ENCODE data around the gene NFXL1. TPM values are rescaled to one million over a fixed set of nuclear protein-coding genes. Genes with fewer than 3 reads are reported as not detected.

NFXL1 gene
- total RNA-seq, 1 donor from 2014 or later, result 11.7 TPM

DNA sequence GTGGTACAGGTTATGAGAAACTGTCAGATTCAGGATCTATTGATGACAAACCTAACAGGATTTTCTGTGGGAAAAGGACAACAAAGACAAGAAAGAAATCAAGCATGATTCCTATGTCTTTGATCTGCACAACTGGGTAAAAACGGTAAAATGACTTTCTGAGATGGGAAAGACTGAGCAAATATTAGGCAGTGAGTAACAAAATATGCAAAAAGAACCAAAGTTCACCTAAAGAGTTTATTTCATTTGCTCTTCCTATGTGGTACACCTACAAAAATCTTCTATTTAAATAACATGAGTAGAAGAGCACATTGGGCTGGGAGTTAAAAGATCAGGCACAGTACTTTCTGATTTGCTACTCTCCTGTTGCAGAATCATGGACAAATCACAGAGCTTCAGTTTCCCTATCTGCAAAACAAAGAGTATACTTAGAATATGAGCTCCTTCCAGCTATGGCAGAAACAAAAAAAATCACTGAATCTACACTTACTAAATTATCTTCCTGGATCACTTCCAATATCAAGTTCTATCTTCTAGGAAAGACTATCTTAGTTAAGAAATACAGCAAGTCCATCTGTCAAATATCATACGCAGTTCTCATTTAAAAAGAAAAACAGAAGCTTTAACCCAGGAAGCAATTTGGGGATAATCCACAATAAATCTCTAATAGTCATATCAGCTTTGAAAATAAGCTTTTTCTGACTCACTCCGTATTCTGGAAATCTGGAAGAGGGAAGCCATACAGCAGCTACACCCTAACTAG lies 37.4 kb downstream of the NFXL1 start:
- H3K36me3 ChIP-seq (ENCODE audit: control insufficient read depth, insufficient read depth, low read length), result peaks cover 1% of the 10 kb centered on the region
- no peak for DNase-seq (ENCODE audit: low read depth)
- no peak overlapping the region for H3K4me3 ChIP-seq (ENCODE audit: low read depth, low read length)
- no peak for TF ChIP-seq CTCF (IDR thresholded peaks at IDR 0.05; ENCODE audit: insufficient read depth, low read length, poor library complexity, severe bottlenecking)
- H3K27me3 ChIP-seq (ENCODE audit: control insufficient read depth, insufficient read depth, low read length), result no peaks in the 10 kb centered on the region

DNA sequence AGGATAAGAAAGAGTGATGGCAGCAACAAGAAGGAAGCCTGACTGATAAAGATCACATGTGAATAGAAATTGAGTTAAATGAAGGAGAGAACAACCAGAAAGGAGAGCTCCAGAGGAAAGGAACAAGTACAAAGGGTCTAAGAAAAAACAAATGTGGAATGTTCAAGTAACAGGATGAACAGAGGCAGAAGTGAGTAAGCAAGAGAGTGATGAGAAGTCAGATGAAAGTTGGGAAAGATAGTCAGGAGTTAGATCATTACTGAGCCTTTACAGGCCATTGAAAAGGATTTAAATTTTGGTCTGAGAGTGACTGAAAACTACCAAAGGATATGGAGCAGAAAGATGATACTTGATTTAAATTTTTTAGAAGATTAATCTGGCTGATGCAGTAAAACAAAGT lies 38.1 kb downstream of the NFXL1 start:
- peaks cover 1% of the 10 kb centered on the region for H3K36me3 ChIP-seq (ENCODE audit: control insufficient read depth, insufficient read depth, low read length)
- DNase-seq (ENCODE audit: low read depth), result no peak

GRCh38 chr4:47873877-47874541 lies 40.4 kb downstream of the NFXL1 start:
- peaks cover 1% of the 10 kb centered on the region for H3K36me3 ChIP-seq (ENCODE audit: control insufficient read depth, insufficient read depth, low read length)
- DNase-seq (ENCODE audit: low read depth), result no peak

More for the DNA sequence above, 38.1 kb downstream of the NFXL1 start:
- no peak for TF ChIP-seq CTCF (IDR thresholded peaks at IDR 0.05; ENCODE audit: insufficient read depth, low read length, poor library complexity, severe bottlenecking)
- no peak overlapping the region for H3K4me3 ChIP-seq (ENCODE audit: low read depth, low read length)
- no peaks in the 10 kb centered on the region for H3K27me3 ChIP-seq (ENCODE audit: control insufficient read depth, insufficient read depth, low read length)

GRCh38 chr4:47863486-47863885 lies 50.9 kb downstream of the NFXL1 start:
- no peak for TF ChIP-seq CTCF (IDR thresholded peaks at IDR 0.05; ENCODE audit: insufficient read depth, low read length, poor library complexity, severe bottlenecking)
- Histone ChIP-seq H3K36me3 (ENCODE audit: control insufficient read depth, insufficient read depth, low read length) (no peaks in the 10 kb centered on the region), H3K4me3 (ENCODE audit: low read depth, low read length) (no peak overlapping the region), H3K27me3 (ENCODE audit: control insufficient read depth, insufficient read depth, low read length) (no peaks in the 10 kb centered on the region)
- no peak for DNase-seq (ENCODE audit: low read depth)

More at GRCh38 chr4:47873877-47874541, 40.4 kb downstream of the NFXL1 start:
- H3K27me3 ChIP-seq (ENCODE audit: control insufficient read depth, insufficient read depth, low read length), result no peaks in the 10 kb centered on the region
- TF ChIP-seq CTCF (IDR thresholded peaks at IDR 0.05; ENCODE audit: insufficient read depth, low read length, poor library complexity, severe bottlenecking), result no peak
- H3K4me3 ChIP-seq (ENCODE audit: low read depth, low read length), result no peak overlapping the region

DNA sequence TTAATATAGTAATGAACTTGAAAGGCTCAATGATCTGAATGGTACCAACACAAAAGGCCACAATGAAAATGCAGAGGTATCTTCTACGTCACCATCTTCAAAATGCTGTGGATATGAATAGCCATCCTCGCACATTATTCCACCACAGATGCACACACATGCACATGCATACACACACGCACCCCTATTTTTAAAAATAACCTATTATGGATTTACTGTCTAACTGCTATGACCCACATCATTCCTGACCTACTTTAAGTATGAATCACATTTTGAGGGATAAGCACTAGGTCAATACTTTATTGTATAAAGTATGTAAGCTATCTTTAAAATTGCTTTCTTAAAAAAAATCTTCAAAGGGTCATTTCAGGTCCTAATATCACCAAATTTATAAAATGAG lies 52.1 kb downstream of the NFXL1 start:
- TF ChIP-seq CTCF (IDR thresholded peaks at IDR 0.05; ENCODE audit: insufficient read depth, low read length, poor library complexity, severe bottlenecking), result no peak
- no peak for DNase-seq (ENCODE audit: low read depth)
- no peak overlapping the region for H3K4me3 ChIP-seq (ENCODE audit: low read depth, low read length)
- H3K27me3 ChIP-seq (ENCODE audit: control insufficient read depth, insufficient read depth, low read length), result no peaks in the 10 kb centered on the region
- H3K36me3 ChIP-seq (ENCODE audit: control insufficient read depth, insufficient read depth, low read length), result no peaks in the 10 kb centered on the region
